Peyer's patch (tissue), 4 donors: ENCODE results near the gene SH2D3A. TPM values are rescaled to one million over a fixed set of nuclear protein-coding genes. Genes with fewer than 3 reads are reported as not detected.
A peak's percentile ranks its signal among the peaks of the same experiment; 100 is the strongest.

Experiments
- DNase-seq, 3 donors: peaks; one replicate each; pipeline ENCODE4 v3.0.0-alpha.2; 2017 to 2019
- H3K27ac ChIP-seq, 4 donors: fragments of 200-600 bp; sonication (generic); one replicate each; pipeline ENCODE4 v1.5.1; 2016 to 2019
- H3K27me3 ChIP-seq, 2 donors: fragments of 200-600 bp; sonication (generic); one replicate each; pipeline ENCODE4 v1.5.1; 2019
- H3K36me3 ChIP-seq, 3 donors: fragments of 200-600 bp; sonication (generic); one replicate each; pipeline ENCODE4 v1.5.1; 2016 to 2019
- H3K4me1 ChIP-seq, 4 donors: fragments of 200-600 bp; sonication (generic); one replicate each; pipeline ENCODE4 v1.5.1; 2016 to 2019
- H3K4me3 ChIP-seq, 4 donors: fragments of 200-600 bp; sonication (generic); 1 replicate in 3 of 4; 2 replicates in 1 of 4; pipeline ENCODE4 v1.5.1; 2016 to 2019; ENCODE audit warnings: mild to moderate bottlenecking in 1 of 4
- H3K9me3 ChIP-seq, 4 donors: fragments of 200-600 bp; sonication (generic); one replicate each; pipeline ENCODE4 v1.5.1; 2016 to 2019; ENCODE audit warnings: mild to moderate bottlenecking in 1 of 4
- POLR2A ChIP-seq, 2 donors: fragments of 450-650 bp; IDR thresholded peaks; one replicate each; pipeline ENCODE4 v1.5.1; 2017; ENCODE audit warnings: antibody characterized with exemption in 2 of 2, mild to moderate bottlenecking in 2 of 2, moderate library complexity in 2 of 2
- total RNA-seq, 4 donors: library from RNA; depleted of rRNA; stranded (reverse); fragments of >200 nt; gene quantifications; one replicate each; pipeline ENCODE4 v1.1.0, GENCODE V29; 2016
- TF ChIP-seq, protein P1 (sequence below), 6 experiments: fragments of 450-650 bp in 4 of 6; fragments of 200-600 bp in 2 of 6; sonication (generic) in 1 of 6; IDR thresholded peaks; one replicate each; pipeline ENCODE4 v1.5.1; 2017 to 2019; ENCODE audit warnings: antibody characterized with exemption in 6 of 6, mild to moderate bottlenecking in 3 of 6, moderate library complexity in 1 of 6

Gene SH2D3A
- total RNA-seq, 4 donors from 2014 or later, result 43.7 to 127 (median 91.9) TPM

DNA sequence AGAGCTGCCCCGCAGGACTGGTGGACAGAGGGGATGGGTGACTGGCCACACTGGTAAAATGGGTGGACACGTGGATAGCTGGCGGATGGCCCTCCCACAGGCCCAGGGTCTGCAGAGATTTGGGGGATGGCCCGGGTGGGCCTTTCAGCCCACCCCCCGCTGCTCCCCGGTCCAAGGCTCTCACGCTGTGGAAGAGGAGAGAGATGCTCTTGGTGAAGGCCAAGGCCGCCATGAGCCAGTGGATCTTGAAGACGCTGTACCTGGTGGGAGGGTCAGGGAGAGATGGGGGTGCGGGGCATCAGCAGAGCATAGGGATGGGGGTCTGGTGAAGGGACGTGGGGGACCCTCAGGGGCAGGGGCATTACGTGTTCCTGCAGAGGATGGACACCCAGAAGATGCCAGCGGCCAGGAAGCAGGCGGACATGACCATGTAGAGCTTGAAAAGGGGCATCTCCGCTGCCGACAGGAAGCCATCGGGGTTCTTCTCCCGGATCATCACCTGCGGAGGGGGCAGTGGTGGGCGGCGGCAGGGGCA lies 34.4 kb downstream of the SH2D3A start:
- Histone ChIP-seq H3K27me3 (no peaks in the 10 kb centered on the region), H3K4me1 (peaks cover 0 to 21% (median 14%) of the 10 kb centered on the region in 4 donors), H3K27ac (no peak overlapping the region), H3K9me3 (no peaks in the 10 kb centered on the region), H3K4me3 (no peak overlapping the region), H3K36me3 (peaks cover 0 to 33% (median 0%) of the 10 kb centered on the region in 3 donors)
- no peak for TF ChIP-seq POLR2A (IDR thresholded peaks at IDR 0.05)
- TF ChIP-seq, protein P1, sequence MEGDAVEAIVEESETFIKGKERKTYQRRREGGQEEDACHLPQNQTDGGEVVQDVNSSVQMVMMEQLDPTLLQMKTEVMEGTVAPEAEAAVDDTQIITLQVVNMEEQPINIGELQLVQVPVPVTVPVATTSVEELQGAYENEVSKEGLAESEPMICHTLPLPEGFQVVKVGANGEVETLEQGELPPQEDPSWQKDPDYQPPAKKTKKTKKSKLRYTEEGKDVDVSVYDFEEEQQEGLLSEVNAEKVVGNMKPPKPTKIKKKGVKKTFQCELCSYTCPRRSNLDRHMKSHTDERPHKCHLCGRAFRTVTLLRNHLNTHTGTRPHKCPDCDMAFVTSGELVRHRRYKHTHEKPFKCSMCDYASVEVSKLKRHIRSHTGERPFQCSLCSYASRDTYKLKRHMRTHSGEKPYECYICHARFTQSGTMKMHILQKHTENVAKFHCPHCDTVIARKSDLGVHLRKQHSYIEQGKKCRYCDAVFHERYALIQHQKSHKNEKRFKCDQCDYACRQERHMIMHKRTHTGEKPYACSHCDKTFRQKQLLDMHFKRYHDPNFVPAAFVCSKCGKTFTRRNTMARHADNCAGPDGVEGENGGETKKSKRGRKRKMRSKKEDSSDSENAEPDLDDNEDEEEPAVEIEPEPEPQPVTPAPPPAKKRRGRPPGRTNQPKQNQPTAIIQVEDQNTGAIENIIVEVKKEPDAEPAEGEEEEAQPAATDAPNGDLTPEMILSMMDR (IDR thresholded peaks at IDR 0.05), result no peak
- DNase-seq, result no peak

DNA sequence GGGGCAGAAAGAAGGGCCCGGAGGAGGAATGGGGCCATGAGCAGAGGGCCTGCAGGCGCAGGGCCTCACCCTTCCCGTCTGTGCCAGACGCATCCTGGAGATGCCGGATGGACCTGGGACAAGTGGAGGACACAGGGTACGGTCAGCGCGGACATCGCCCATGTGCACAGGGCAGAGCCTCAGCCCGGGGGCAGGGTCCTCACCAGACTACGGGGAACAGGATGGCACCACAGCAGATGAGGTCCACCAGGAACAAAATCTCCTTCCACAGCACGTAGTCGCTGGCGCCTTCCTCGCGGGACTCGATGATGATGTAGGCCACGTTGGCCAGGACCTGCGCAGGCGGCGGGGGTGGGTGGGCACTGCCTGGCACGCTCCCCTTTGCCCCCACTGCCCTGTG lies 35.4 kb downstream of the SH2D3A start:
- DNase-seq, result no peak
- Histone ChIP-seq H3K36me3 (peaks cover 0 to 33% (median 0%) of the 10 kb centered on the region in 3 donors), H3K9me3 (no peaks in the 10 kb centered on the region), H3K4me1 (peaks cover 0 to 21% (median 13%) of the 10 kb centered on the region in 4 donors), H3K27ac (no peak overlapping the region), H3K27me3 (no peaks in the 10 kb centered on the region), H3K4me3 (no peak overlapping the region)
- no peak for TF ChIP-seq POLR2A (IDR thresholded peaks at IDR 0.05)
- TF ChIP-seq, protein P1 (IDR thresholded peaks at IDR 0.05), result no peak

GRCh38 chr19:6730941-6731670 lies 36.1 kb downstream of the SH2D3A start:
- Histone ChIP-seq H3K36me3 (peaks cover 0 to 33% (median 0%) of the 10 kb centered on the region in 3 donors), H3K4me3 (peak overlapping the region in 1 of 4 donors; percentile 43), H3K9me3 (no peaks in the 10 kb centered on the region), H3K4me1 (peaks cover 0 to 23% (median 13%) of the 10 kb centered on the region in 4 donors), H3K27me3 (no peaks in the 10 kb centered on the region), H3K27ac (peak overlapping the region; percentile 46 to 74 (median 60))
- no peak for DNase-seq
- TF ChIP-seq POLR2A (IDR thresholded peaks at IDR 0.05), result no peak
- TF ChIP-seq, protein P1 (IDR thresholded peaks at IDR 0.05), result no peak

- Histone ChIP-seq H3K27me3 (no peaks in the 10 kb centered on the region), H3K36me3 (peaks cover 0 to 33% (median 0%) of the 10 kb centered on the region in 3 donors), H3K4me3 (peak overlapping the region in 3 of 4 donors; percentile 6 to 51 (median 43)), H3K4me1 (peaks cover 0 to 21% (median 9%) of the 10 kb centered on the region in 4 donors), H3K9me3 (no peaks in the 10 kb centered on the region), H3K27ac (peak overlapping the region; percentile 58 to 74 (median 62))
- TF ChIP-seq POLR2A (IDR thresholded peaks at IDR 0.05), result no peak
- TF ChIP-seq, protein P1 (IDR thresholded peaks at IDR 0.05), result no peak
- DNase-seq, result peak; percentile 74 to 94 (median 92)
These were observed 37.0 kb downstream of the SH2D3A start for GRCh38 chr19:6730153-6730804.

DNA sequence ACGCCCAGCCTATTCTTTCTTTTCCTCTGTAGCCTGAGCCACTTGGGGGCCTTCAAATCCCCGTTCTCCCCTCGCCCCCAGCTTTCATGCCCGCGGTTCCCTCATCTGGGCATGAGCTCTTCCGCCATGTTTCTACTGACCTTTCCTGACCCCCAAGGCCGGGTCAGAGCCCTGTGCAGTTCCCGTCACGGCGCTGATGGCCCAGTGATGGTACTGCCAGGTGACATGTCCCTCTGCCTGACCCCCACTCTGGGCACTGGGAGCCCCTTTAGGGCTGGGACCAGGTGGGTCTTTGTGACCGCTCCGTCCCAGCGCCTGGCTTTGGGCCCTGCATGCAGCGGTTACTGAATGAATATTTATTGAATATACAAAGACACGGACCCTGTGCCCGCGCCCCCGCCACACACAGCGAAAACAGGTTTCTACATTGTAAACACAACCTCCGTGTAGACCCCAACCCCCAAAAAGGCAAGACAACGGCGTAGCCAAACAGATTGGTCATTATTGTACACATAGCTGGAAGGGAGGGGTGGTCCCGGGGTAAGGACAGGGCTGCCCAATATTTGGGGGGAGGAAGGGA lies 37.6 kb downstream of the SH2D3A start:
- Histone ChIP-seq H3K27me3 (no peaks in the 10 kb centered on the region), H3K36me3 (peaks cover 0 to 33% (median 0%) of the 10 kb centered on the region in 3 donors), H3K4me1 (peaks cover 0 to 24% (median 10%) of the 10 kb centered on the region in 4 donors), H3K27ac (peak overlapping the region; percentile 58 to 74 (median 62)), H3K4me3 (peak overlapping the region in 3 of 4 donors; percentile 6 to 51 (median 43)), H3K9me3 (no peaks in the 10 kb centered on the region)
- no peak for TF ChIP-seq POLR2A (IDR thresholded peaks at IDR 0.05)
- TF ChIP-seq, protein P1 (IDR thresholded peaks at IDR 0.05), result no peak
- DNase-seq, result no peak
